NCI-H82 treated with DMSO at 0.1 percent for 48 hours (cell line): Measurements from ENCODE around the gene CRYBB2.
"Not testable (repeated sequence)": the region's sequence is repeated elsewhere in the genome, so short reads cannot be mapped to it uniquely, and the experiment has no call there.

Experiments used
- DNase-seq: peaks from one replicate; lab custom pipeline; 2025; ENCODE audit not compliant: unreplicated experiment; lab: John Stamatoyannopoulos, UW

The CRYBB2 gene

GRCh38 chr22:25232301-25232700, 12.9 kb downstream of the CRYBB2 start:
- no peak for DNase-seq

- DNase-seq = not testable (repeated sequence)
These were observed 14.3 kb downstream of the CRYBB2 start for GRCh38 chr22:25233706-25234105.

GRCh38 chr22:25235547-25236290, 16.3 kb downstream of the CRYBB2 start:
- peak; percentile 4 for DNase-seq

GRCh38 chr22:25236417-25236816, 17.0 kb downstream of the CRYBB2 start:
- no peak for DNase-seq

- no peak for DNase-seq
These were observed 18.1 kb downstream of the CRYBB2 start for GRCh38 chr22:25237503-25237902.

GRCh38 chr22:25238058-25238457, 18.6 kb downstream of the CRYBB2 start:
- DNase-seq = not testable (repeated sequence)

GRCh38 chr22:25255169-25255568, 35.7 kb downstream of the CRYBB2 start:
- DNase-seq = not testable (repeated sequence)

GRCh38 chr22:25267567-25267966, 48.1 kb downstream of the CRYBB2 start:
- not testable (repeated sequence) for DNase-seq

- not testable (repeated sequence) for DNase-seq
These were observed 49.5 kb downstream of the CRYBB2 start for GRCh38 chr22:25268902-25269301.

GRCh38 chr22:25270061-25270460, 50.6 kb downstream of the CRYBB2 start:
- DNase-seq = not testable (repeated sequence)

GRCh38 chr22:25273231-25273630, 53.8 kb downstream of the CRYBB2 start:
- DNase-seq = not testable (repeated sequence)

- DNase-seq = not testable (repeated sequence)
These were observed 54.5 kb downstream of the CRYBB2 start for GRCh38 chr22:25273928-25274327.

GRCh38 chr22:25280118-25280517, 60.7 kb downstream of the CRYBB2 start:
- DNase-seq = not testable (repeated sequence)
